Measurements from ENCODE around the gene PTCHD1.

PTCHD1 gene

DNA sequence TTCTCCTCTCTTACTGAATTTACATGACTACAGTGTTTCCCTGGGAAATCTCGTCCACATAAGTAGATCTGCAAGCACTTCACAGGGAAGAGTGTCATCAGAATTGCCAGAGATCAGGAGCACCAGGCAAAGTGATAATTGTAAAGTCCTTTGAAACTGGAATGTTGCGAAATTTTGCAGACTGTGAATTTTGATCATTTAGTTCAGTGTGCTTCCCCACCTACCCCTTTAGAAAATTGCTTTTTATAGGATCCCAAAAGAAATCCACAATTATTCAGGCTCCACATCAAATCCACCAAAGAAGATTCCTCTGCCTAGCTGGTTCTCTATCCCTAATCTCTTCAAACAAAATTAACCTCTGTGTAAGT, 10.2 kb downstream of the PTCHD1 start:
- FAIRE-seq (no peak), DNase-seq (ENCODE audit: insufficient read length, low spot score) (no peak)

DNA sequence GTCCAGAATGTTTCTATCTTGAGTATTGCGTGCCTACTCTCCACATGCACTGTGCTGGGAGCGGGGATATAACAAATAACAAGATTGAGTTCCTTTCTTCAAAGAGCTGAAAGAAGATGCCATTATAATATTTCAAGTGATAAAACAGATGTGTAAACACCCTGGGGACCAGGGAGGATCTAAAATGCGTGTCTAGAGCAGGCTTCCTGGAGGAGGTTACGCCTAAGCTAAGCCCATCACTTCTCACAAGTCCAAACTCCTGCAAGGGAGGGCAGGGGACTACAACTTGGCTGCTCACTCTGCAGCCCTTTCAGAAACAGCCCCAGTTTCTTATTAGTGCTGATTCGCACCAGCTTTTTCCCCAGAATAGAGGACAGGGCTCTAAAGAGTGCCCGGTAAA, 21.5 kb downstream of the PTCHD1 start:
- FAIRE-seq (no peak), DNase-seq (ENCODE audit: insufficient read length, low spot score) (no peak)

DNA sequence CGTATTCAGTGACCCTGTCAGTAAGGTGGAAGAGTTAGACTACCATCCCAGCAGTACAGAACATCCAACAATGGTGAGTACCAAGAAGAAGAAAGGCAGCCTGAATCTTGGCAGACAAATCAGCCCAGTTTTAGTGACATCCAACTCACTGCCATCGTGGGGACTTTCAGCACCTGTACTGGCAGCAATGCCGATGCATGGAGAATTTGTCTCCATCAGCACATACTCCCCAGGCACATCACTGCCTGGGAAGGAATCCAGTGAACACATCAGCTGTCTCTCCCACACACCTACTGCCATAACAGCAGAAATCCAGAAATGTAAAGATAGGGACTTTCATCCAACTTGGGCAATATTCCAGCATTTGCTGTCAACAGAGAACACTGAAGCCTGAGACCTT, 29.8 kb downstream of the PTCHD1 start:
- no peak for DNase-seq (ENCODE audit: insufficient read length, low spot score)
- FAIRE-seq: no peak

DNA sequence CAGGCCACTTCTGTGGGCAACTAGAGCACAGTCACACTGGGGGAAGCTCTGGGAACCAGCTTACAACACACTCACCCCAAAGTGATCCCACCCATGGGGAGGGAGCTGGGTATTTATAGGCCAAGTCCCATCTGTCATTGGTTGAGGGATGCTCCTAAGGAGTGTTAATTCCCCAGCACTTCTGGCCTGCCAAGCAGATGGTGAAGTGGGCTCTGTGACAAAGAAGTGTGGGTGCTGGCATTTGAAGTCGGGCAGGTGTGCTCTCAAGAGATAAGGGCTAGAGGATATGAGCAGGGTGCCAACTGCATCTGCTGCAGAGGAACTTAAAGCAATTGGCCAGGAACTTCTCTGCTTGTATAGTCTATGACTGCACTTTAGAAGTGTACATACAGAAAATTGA, 30.9 kb downstream of the PTCHD1 start:
- FAIRE-seq (no peak), DNase-seq (ENCODE audit: insufficient read length, low spot score) (no peak)

- DNase-seq (ENCODE audit: insufficient read length, low spot score) (no peak), FAIRE-seq (no peak)
Measured at GRCh38 chrX:23366914-23367313, 32.3 kb downstream of the PTCHD1 start.

DNA sequence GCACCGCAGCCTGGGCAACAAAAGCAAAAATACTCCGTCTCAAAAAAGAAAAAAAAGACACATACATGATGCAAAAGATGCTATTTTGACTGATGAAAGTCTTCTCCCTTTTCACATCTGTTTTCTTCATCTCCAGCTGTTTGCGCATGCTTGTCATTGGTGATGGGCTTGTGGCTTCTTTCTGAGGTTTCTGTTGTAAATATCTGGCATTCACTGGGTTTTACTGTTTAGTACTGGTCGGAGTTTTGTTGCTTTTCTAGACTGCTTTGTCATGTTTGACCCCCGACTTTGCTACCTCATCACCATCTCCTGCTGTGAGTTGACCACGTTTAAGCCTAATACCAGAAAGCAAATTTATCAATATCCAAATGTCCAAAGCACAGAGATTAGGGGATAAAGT, 34.4 kb downstream of the PTCHD1 start:
- DNase-seq (ENCODE audit: insufficient read length, low spot score) (no peak), FAIRE-seq (no peak)

DNA sequence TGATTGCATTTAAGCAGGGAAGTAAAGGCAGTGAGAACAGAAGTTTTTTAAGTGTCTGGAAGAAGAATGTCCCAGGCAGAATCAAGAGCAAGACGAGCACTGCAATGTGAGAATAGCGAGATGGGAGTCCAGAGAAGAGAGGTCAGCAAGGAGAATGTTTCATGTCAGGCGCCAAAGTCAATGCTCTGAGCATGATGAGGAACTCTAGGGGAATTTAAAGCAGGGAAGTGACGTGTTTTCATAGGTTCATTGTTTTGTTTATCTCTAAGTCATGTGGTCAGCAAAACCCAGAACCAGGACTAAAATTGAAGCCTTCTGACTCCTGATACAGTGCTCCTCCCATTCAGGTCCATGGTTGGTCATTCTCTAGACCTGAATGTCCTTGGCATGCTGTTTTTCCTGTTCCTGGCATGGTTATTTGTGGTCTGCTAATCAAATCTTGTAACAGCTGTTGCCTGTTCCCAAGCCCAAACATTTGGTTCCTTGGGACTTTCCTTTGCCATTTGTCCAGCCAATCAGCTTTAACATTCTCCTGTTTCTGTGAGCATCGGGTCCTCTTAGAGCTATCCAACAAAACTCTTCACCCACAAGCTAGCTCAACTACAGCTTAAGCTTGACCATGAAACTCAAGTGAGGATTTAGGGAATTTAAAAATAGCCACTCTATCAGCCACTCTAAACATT, 37.7 kb downstream of the PTCHD1 start:
- DNase-seq (ENCODE audit: insufficient read length, low spot score): no peak
- FAIRE-seq: no peak

DNA sequence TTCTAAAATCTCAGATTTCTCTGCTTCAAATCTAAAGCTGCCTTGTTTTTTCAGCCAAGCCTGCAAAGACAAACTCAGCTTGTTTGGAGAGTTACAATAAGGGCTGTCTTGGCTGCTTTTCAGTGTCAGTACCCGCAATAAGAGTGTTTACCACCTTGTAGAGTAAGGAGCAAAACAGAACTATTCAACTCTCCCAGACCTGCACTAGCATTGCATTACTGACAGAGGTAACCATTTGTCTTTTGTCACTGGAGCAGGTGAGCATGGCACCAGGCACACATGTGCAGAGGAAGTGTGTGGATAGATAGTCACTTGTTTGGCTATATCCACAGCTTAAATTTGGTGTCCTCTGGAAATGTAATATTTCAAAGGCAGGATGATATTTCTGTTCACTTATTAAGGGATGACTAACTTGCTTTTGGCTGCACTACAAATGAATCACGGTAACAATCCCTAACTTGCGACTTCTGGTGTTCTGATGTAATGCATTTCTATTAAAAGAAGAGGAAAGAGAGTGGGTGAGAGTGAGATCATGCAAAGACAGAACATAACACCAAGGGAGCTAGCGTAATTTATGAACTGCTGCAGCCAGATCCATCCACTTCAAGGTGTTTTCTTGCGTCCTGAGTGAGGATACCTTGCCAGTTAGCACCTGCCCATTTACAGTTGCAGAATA, 38.6 kb downstream of the PTCHD1 start:
- no peak for FAIRE-seq
- no peak for DNase-seq (ENCODE audit: insufficient read length, low spot score)

DNA sequence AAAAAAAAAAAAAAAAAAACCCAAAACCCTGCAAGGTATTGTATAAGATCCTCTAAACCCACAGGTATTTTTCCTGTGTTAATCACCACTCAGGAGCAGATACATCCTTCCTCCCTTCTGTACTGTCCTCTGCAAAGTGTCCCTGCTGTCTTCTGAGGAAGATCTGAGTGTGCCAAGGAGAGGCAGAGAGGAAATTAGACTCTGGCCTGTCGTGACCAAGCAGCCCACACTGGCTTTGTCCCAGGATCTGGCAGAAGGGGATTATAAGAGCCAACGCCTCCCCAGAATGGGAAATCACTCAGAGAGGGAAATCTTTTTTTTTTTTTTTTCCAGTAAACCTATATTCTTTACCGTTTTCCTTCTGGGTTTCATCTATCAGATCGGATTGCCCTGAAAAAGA, 39.6 kb downstream of the PTCHD1 start:
- DNase-seq (ENCODE audit: insufficient read length, low spot score): no peak

GRCh38 chrX:23376581-23376980, 41.9 kb downstream of the PTCHD1 start:
- no peak for DNase-seq (ENCODE audit: insufficient read length, low spot score)
- FAIRE-seq: no peak

More for the DNA sequence above, 39.6 kb downstream of the PTCHD1 start:
- FAIRE-seq: no peak

- FAIRE-seq (no peak), DNase-seq (ENCODE audit: insufficient read length, low spot score) (no peak)
Measured at GRCh38 chrX:23380581-23380980, 45.9 kb downstream of the PTCHD1 start.

DNA sequence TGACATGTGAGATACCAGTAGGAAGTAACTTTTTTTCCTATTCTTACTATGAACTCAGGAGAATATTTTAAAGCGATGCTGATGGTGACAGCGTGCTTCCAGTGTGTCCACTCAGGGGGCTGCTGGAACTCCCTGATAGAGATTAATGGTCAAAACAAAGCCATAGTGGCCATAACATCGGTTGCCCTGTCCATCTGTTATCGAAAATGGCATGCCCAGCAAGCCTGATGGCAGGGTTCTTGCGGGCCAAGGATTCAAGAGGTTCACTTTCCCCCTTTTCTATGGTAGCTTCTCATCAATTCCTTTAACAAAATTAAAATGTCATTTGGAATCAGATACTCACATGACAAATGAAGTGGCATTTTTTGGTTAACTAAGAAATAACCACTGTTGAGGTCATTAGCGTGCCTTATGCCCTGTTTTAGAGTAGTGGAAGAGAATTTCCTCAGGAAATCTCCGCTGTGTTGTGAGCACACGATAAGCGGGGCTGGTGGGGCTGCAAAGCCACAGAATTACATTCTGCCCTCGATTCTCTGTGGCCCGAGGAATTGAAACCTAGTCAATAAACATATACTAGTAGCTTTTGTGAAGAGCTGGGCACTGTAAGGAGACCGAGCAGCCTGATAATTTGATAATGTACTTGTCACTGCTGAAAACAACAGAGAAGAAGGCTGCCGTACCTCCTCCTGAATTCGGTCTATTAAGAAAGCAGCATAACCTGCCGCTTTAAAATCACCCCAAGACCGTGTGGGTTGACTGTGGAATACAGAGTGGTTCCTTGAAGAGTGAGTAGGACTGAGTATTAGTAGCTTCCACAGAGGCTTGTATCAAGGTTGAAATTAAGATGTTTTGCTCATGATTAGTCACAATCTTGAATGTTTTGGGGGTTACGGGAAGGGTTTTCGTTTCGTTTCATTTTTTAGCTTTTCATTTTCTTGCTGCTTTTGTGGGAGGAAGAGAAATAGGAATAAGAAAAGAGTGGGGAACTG, 46.7 kb downstream of the PTCHD1 start:
- DNase-seq (ENCODE audit: insufficient read length, low spot score) (no peak), FAIRE-seq (no peak)

- peak; percentile 71 for FAIRE-seq
- no peak for DNase-seq (ENCODE audit: insufficient read length, low spot score)
Measured at GRCh38 chrX:23382572-23382971, 47.9 kb downstream of the PTCHD1 start.

DNA sequence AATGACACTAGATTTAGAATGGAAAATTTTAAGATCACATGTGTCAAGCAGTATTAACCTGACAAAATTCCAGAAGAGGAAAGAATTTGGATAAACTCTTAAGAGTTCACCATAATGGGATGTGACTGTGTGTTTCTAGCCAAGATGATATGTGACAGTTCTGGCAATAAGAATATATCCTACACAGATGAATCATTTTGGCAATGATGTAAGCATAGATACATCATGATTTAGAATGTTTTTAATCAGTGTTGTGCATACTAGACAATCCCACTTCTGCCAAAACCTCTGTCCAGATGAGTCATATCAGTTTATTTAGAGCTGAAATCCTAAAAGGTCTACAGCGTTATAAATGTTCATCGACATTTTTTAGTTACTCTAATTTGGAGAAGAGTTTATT, 48.8 kb downstream of the PTCHD1 start:
- no peak for FAIRE-seq
- DNase-seq (ENCODE audit: insufficient read length, low spot score): no peak

- FAIRE-seq: no peak
- DNase-seq (ENCODE audit: insufficient read length, low spot score): no peak
Measured at GRCh38 chrX:23385242-23385641, 50.6 kb downstream of the PTCHD1 start.

DNA sequence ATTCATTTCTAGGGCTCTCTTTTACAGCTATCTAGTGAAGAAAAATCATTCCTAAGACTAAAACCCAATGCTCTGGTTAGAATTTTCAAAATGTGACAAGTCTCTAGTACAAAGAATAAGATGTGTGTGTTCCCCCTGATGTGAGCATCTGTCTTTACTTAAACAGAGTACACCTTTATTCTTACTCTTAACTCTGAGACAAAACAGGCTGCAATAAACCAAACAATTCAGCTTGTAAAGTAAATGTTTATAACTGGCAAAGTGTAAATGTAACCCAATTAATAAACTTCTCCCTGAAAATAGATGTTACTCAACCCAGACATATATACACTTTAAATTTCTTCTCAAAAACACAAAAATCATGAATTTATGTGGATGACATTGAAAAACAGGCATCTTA, 51.6 kb downstream of the PTCHD1 start:
- FAIRE-seq (no peak), DNase-seq (ENCODE audit: insufficient read length, low spot score) (no peak)

- DNase-seq (ENCODE audit: insufficient read length, low spot score) (no peak), FAIRE-seq (no peak)
Measured at GRCh38 chrX:23386726-23387125, 52.1 kb downstream of the PTCHD1 start.

- DNase-seq (ENCODE audit: insufficient read length, low spot score) (no peak), FAIRE-seq (no peak)
Measured at GRCh38 chrX:23387550-23388184, 53.0 kb downstream of the PTCHD1 start.

DNA sequence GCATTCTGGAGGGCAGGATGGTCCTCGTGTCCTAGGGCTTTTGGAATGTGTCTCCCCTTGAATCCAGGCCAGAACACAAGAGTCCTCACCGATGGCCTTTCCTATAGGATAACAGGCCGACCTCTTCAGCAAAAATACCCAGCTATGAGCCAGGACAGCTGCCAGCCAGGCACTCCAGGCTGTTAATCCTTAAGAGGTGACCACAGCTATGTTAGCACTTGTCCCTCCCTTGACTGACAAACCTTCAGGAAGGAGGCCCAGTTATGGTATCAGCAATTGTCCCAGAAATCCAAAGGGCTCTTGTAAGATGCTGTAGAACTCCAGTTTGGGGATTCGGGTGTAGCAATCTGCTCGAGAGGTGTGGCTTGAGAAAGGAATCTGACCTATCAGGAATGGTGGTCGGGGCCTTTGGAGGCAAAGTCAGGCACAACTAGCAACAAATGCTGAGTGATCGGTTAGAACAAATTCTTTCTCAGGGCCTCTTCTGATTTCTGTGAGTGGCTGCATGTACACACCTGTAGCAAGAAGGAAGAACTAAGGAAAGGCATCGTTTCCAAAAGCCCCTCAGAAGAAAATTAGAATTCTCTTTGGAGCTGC, 54.6 kb downstream of the PTCHD1 start:
- FAIRE-seq (no peak), DNase-seq (ENCODE audit: insufficient read length, low spot score) (no peak)

DNA sequence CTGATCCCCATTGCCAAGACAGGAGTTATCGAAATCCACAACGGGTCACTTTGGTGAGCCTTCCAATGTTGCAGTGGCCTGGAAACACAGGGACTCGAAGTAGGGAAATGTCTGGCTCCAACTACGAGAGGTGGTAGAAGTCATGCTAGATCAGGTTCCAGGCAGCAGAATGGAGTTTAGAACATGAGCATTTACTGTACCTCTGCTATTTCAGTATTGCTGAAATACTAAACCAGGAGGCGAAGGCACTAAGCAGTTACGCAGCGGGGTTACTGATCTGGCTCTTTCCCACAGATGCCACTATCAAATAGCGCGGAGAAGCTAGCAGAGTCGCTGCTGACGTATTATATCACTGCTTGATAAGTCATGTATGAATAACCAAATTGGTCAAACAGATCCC, 56.3 kb downstream of the PTCHD1 start:
- FAIRE-seq (no peak), DNase-seq (ENCODE audit: insufficient read length, low spot score) (no peak)

DNA sequence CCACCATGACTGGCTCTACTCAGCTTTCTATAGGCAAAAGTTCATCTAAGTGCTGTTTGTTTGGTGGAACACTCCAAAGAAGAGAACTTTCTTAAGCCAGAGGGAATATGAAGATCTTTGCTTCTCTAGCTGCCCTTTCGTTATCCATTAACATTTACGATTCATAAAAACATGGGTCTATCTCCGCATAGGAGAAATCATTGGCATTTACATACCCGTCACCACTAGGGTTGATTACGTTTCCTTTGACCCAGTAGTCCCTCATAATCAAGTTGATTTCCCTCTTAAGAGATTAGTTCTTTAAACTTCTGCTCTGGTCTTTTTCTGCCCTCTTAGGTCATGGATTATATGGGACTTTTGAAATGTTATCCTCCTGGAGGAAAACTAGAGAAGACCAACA, 57.5 kb downstream of the PTCHD1 start:
- DNase-seq (ENCODE audit: insufficient read length, low spot score): no peak
- FAIRE-seq: no peak
